T-helper 22 cell (primary cell): ENCODE results near the gene COL6A6.

Experiments
- DNase-seq: peaks from one replicate; pipeline ENCODE4 v3.0.0-alpha.2; 2020; ENCODE audit warnings: low read depth

The COL6A6 gene

GRCh38 chr3:130516645-130517512 is at the start of gene COL6A6:
Gene COL6A6 (plus strand): TSS chr3:130517177. CDS start chr3:130560365, 43,188 bp downstream.
- no peak for DNase-seq

- DNase-seq, result no peak
Observed at GRCh38 chr3:130468311-130468710, 48.7 kb upstream of the COL6A6 start.

GRCh38 chr3:130470126-130470525 is 46.9 kb upstream of the COL6A6 start:
- no peak for DNase-seq

- DNase-seq, result no peak
Observed at GRCh38 chr3:130473416-130473815, 43.6 kb upstream of the COL6A6 start.

GRCh38 chr3:130480736-130481135 is 36.2 kb upstream of the COL6A6 start:
- no peak for DNase-seq

- DNase-seq, result no peak
Observed at GRCh38 chr3:130488288-130488687, 28.7 kb upstream of the COL6A6 start.

GRCh38 chr3:130488769-130489450 is 28.1 kb upstream of the COL6A6 start:
- no peak for DNase-seq

- DNase-seq, result no peak
Observed at GRCh38 chr3:130490241-130490640, 26.7 kb upstream of the COL6A6 start.

GRCh38 chr3:130491431-130491830 is 25.5 kb upstream of the COL6A6 start:
- DNase-seq, result no peak

GRCh38 chr3:130504701-130505100 is 12.3 kb upstream of the COL6A6 start:
- DNase-seq, result no peak

GRCh38 chr3:130506031-130506430 is 10.9 kb upstream of the COL6A6 start:
- DNase-seq, result no peak

- DNase-seq, result no peak
Observed at GRCh38 chr3:130507746-130508145, 9.2 kb upstream of the COL6A6 start.

- DNase-seq, result no peak
Observed at GRCh38 chr3:130509008-130509407, 8.0 kb upstream of the COL6A6 start.

- DNase-seq, result no peak
Observed at GRCh38 chr3:130514681-130515080, 2.3 kb upstream of the COL6A6 start.

GRCh38 chr3:130515755-130516154 is 1.2 kb upstream of the COL6A6 start:
- DNase-seq, result no peak

GRCh38 chr3:130517602-130518001 is 625 bp downstream of the COL6A6 start:
- DNase-seq, result no peak

- DNase-seq, result no peak
Observed at GRCh38 chr3:130519754-130520153, 2.8 kb downstream of the COL6A6 start.

- no peak for DNase-seq
Observed at GRCh38 chr3:130522399-130522798, 5.4 kb downstream of the COL6A6 start.

GRCh38 chr3:130527426-130527825 is 10.4 kb downstream of the COL6A6 start:
- DNase-seq, result no peak

GRCh38 chr3:130528120-130528519 is 11.1 kb downstream of the COL6A6 start:
- DNase-seq, result no peak

- DNase-seq, result no peak
Observed at GRCh38 chr3:130529486-130530215, 12.7 kb downstream of the COL6A6 start.

- DNase-seq, result no peak
Observed at GRCh38 chr3:130533247-130533646, 16.3 kb downstream of the COL6A6 start.
